Lower lobe of right lung (tissue), 2 donors: ENCODE data around the gene SPAG5. TPM values are rescaled to one million over a fixed set of nuclear protein-coding genes. Genes with fewer than 3 reads are reported as not detected.
A peak's percentile ranks its signal among the peaks of the same experiment; 100 is the strongest.

Source experiments
- ATAC-seq, 2 donors: fragments of 200-7000 bp; cut with Tn5 transposase; one replicate each; pipeline ENCODE4 v1.9.1; 2020 to 2022; ENCODE audit warnings: mild to moderate bottlenecking in 2 of 2, moderate library complexity in 2 of 2
- DNase-seq: peaks from one replicate; pipeline ENCODE4 v3.0.0-alpha.2; 2020
- H3K27ac ChIP-seq: fragments of 200-600 bp; one replicate; pipeline ENCODE4 v1.8.0; 2022
- H3K27me3 ChIP-seq: fragments of 200-600 bp; one replicate; pipeline ENCODE4 v1.8.0; 2022; ENCODE audit warnings: low read depth
- H3K36me3 ChIP-seq: fragments of 200-600 bp; one replicate; pipeline ENCODE4 v1.8.0; 2022; ENCODE audit warnings: mild to moderate bottlenecking
- H3K4me1 ChIP-seq: fragments of 200-600 bp; one replicate; pipeline ENCODE4 v1.8.0; 2022
- H3K4me3 ChIP-seq: fragments of 200-600 bp; one replicate; pipeline ENCODE4 v1.8.0; 2022; ENCODE audit warnings: mild to moderate bottlenecking
- H3K9me3 ChIP-seq: fragments of 200-600 bp; one replicate; pipeline ENCODE4 v1.8.0; 2022
- CTCF ChIP-seq: fragments of 200-600 bp; IDR thresholded peaks from one replicate; pipeline ENCODE4 v1.8.0; 2022; ENCODE audit warnings: antibody characterized with exemption, mild to moderate bottlenecking
- intact Hi-C: fragments of 100-400 bp; cut with DNase I; formaldehyde crosslinking; loops from one replicate; pipeline ENCODE4 v1.11.0; 2022
- total RNA-seq: library from RNA; stranded (reverse); fragmentation: NEBNext Ultra II Directional; extraction: Animal tissue kit (Norgen Biotek cat#: 25700); gene quantifications from one replicate; pipeline ENCODE4 v1.2.1, GENCODE V29; 2021
- donor health status: DM: no; HTN: yes; CAD: no; lungs with severe emphysema.

SPAG5 gene
- total RNA-seq, 1 donor from 2014 or later = 4.9 TPM

GRCh38 chr17:28532050-28532960, 66.5 kb downstream of the SPAG5 start:
- no peaks in the 10 kb centered on the region for H3K36me3 ChIP-seq
- no peak overlapping the region for H3K27ac ChIP-seq
- ATAC-seq (no peak), DNase-seq (no peak)
- no peak overlapping the region for H3K4me3 ChIP-seq
- no peak for TF ChIP-seq CTCF
- intact Hi-C loops = no loop called here
- H3K9me3 ChIP-seq = no peaks in the 10 kb centered on the region
- H3K4me1 ChIP-seq = peaks cover 12% of the 10 kb centered on the region
- peaks cover 10% of the 10 kb centered on the region for H3K27me3 ChIP-seq

GRCh38 chr17:28530926-28531325, 67.9 kb downstream of the SPAG5 start:
- no peak overlapping the region for H3K27ac ChIP-seq
- no peak for TF ChIP-seq CTCF
- peaks cover 22% of the 10 kb centered on the region for H3K4me1 ChIP-seq
- intact Hi-C loops = no loop called here
- ATAC-seq (no peak), DNase-seq (no peak)
- H3K27me3 ChIP-seq = peaks cover 10% of the 10 kb centered on the region
- no peak overlapping the region for H3K4me3 ChIP-seq
- no peaks in the 10 kb centered on the region for H3K9me3 ChIP-seq
- H3K36me3 ChIP-seq = no peaks in the 10 kb centered on the region

- Histone ChIP-seq H3K36me3 (no peaks in the 10 kb centered on the region), H3K4me3 (no peak overlapping the region)
- no peak for ATAC-seq
Measured at GRCh38 chr17:28530250-28530649, 68.6 kb downstream of the SPAG5 start.

DNA sequence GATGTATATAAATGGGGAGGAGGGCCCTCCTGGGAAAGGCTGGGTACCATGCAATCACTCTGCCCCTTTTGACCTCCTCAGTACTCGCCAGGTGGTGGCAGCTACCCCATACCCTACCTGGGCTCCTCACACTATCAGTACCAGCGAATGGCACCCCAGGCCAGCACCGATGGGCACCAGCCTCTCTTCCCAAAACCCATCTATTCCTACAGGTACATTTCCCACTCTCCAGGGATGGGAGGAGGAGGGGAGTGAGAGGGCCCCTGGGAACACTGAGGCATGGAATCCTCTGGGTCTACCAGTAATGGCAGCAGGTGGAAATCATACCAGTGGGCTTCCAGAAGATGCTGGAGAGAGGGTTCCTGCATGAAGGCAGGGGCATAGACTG, 69.8 kb downstream of the SPAG5 start:
- intact Hi-C loops = no loop called here
- no peak overlapping the region for H3K27ac ChIP-seq

More at GRCh38 chr17:28530250-28530649, 68.6 kb downstream of the SPAG5 start:
- TF ChIP-seq CTCF = no peak
- intact Hi-C loops = no loop called here
- peaks cover 25% of the 10 kb centered on the region for H3K4me1 ChIP-seq
- H3K27me3 ChIP-seq = peaks cover 10% of the 10 kb centered on the region
- no peaks in the 10 kb centered on the region for H3K9me3 ChIP-seq
- H3K27ac ChIP-seq = no peak overlapping the region
- DNase-seq = no peak

DNA sequence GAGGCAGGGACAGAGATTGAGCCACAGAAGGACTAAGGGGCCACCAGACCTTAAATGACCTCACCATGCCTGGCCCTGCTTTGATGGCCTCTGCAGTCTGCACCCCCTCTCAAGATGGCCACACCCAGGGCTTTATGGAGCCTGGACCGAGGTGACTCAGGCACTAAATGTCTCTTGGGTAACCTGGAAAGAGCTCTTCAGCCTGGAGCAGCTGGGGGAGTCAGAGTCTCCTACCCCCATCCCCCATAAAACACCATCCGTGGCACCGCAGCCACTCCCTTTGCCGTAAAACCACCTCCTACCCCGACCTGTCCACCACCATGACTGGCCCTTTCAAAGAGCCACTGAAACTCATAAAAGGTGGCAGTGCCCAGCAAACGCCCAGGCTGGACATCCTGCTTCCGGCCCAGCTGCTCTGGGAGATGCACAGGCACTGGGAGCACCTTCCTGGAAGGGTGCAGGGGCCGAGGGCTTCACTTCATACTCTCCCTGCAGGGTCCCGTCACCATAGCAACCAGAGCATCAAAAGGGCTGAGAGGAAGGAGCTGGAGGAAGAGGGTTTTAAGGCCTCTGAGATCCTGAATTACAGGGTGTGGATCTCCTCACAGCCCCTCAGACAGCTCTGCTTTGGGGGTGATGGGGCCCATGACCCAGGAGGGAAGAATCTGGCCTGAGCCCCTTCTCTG, 70.4 kb downstream of the SPAG5 start:
- peaks cover 25% of the 10 kb centered on the region for H3K4me1 ChIP-seq
- DNase-seq (no peak), ATAC-seq (peak; percentile 40 to 43)
- no peaks in the 10 kb centered on the region for H3K36me3 ChIP-seq
- peaks cover 10% of the 10 kb centered on the region for H3K27me3 ChIP-seq
- H3K9me3 ChIP-seq = no peaks in the 10 kb centered on the region
- peak overlapping the region; percentile 46 for H3K27ac ChIP-seq
- TF ChIP-seq CTCF = no peak
- intact Hi-C loops = no loop called here
- no peak overlapping the region for H3K4me3 ChIP-seq

More for the DNA sequence above, 69.8 kb downstream of the SPAG5 start:
- ATAC-seq = no peak
- Histone ChIP-seq H3K4me3 (no peak overlapping the region), H3K27me3 (peaks cover 10% of the 10 kb centered on the region), H3K4me1 (peaks cover 25% of the 10 kb centered on the region), H3K36me3 (no peaks in the 10 kb centered on the region), H3K9me3 (no peaks in the 10 kb centered on the region)
- no peak for TF ChIP-seq CTCF
- no peak for DNase-seq
